ENCODE results near the gene CST3. TPM values are rescaled to one million over a fixed set of nuclear protein-coding genes. Genes with fewer than 3 reads are reported as not detected.
"Not testable (repeated sequence)": the region's sequence is repeated elsewhere in the genome, so short reads cannot be mapped to it uniquely, and the experiment has no call there.

Gene CST3
- total RNA-seq, 1 donor from 2014 or later, result 0.31 TPM

DNA sequence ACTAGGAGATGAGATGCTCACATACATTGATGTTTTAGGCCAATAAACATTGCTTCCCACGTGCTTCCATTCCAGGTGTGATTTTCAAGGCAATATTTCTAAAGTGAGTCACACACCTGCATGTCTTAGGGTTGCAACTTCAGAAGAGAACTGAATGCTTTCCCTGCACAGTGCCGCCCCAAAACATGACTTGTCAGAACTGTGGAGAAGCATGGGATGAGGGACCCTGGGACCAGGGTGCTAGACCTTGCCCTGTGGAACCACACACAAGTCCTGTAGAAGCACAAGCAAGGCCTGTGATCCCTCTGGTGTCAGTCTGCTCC is 2.0 kb downstream of the CST3 start:
- H3K9me3 Mint-ChIP-seq; DNase-seq (ENCODE audit: low spot score); H3K27ac Mint-ChIP-seq; H3K36me3 Mint-ChIP-seq (ENCODE audit: low read depth); intact Hi-C loops (cut with micrococcal nuclease); H3K4me3 Mint-ChIP-seq; H3K4me1 Mint-ChIP-seq (ENCODE audit: low read depth): not testable (repeated sequence)
- peaks cover 16% of the 10 kb centered on the region for H3K27me3 Mint-ChIP-seq (ENCODE audit: insufficient read depth)

GRCh38 chr20:23634985-23635767 is 2.6 kb downstream of the CST3 start:
- no peaks in the 10 kb centered on the region for H3K4me1 Mint-ChIP-seq (ENCODE audit: low read depth)
- H3K9me3 Mint-ChIP-seq, result no peaks in the 10 kb centered on the region
- intact Hi-C loops (cut with micrococcal nuclease), result no loop called here
- no peak overlapping the region for H3K4me3 Mint-ChIP-seq
- no peaks in the 10 kb centered on the region for H3K36me3 Mint-ChIP-seq (ENCODE audit: low read depth)
- no peak for DNase-seq (ENCODE audit: low spot score)
- H3K27ac Mint-ChIP-seq, result no peak overlapping the region
- H3K27me3 Mint-ChIP-seq (ENCODE audit: insufficient read depth), result peaks cover 16% of the 10 kb centered on the region

DNA sequence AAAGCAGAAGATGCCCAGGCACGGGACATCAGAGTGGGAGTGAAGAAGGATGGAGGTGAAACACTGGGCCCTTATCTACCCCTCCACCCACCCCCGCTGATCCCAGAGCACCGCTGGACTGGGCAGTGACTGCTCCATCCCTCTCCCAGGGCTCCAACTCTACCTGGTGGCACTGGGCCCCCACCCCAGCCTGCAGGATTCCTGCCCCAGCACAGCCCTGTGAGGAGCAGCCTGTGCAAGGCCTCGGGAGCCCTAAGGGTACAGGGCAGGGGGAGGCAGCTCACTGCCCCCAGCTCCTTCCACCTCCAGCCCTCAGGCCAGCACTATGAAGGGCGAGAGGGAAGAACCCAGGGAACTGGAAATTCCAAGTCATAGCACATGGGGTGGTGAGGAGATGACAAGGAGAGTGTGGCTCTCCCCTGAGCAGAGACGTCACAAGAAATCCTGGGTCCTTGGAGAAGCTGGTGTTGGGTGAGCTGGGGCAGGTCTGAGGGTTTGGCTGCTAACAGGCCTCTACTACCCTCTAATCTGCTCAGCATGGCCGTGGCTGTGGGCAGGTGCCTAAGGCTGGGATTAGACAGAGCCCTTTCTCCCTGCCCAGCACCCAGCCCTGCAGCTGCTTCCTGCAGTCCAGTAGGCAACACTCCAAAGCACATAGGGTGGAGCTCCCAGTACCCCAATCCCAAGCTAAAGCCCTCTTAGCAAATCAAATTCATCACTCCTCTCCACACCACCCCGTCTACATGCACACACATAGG is 3.5 kb downstream of the CST3 start:
- H3K4me1 Mint-ChIP-seq (ENCODE audit: low read depth), result no peaks in the 10 kb centered on the region
- H3K36me3 Mint-ChIP-seq (ENCODE audit: low read depth), result no peaks in the 10 kb centered on the region
- H3K27ac Mint-ChIP-seq, result no peak overlapping the region
- intact Hi-C loops (cut with micrococcal nuclease), result no loop called here
- no peaks in the 10 kb centered on the region for H3K9me3 Mint-ChIP-seq
- no peak for DNase-seq (ENCODE audit: low spot score)
- peaks cover 16% of the 10 kb centered on the region for H3K27me3 Mint-ChIP-seq (ENCODE audit: insufficient read depth)
- H3K4me3 Mint-ChIP-seq, result no peak overlapping the region

DNA sequence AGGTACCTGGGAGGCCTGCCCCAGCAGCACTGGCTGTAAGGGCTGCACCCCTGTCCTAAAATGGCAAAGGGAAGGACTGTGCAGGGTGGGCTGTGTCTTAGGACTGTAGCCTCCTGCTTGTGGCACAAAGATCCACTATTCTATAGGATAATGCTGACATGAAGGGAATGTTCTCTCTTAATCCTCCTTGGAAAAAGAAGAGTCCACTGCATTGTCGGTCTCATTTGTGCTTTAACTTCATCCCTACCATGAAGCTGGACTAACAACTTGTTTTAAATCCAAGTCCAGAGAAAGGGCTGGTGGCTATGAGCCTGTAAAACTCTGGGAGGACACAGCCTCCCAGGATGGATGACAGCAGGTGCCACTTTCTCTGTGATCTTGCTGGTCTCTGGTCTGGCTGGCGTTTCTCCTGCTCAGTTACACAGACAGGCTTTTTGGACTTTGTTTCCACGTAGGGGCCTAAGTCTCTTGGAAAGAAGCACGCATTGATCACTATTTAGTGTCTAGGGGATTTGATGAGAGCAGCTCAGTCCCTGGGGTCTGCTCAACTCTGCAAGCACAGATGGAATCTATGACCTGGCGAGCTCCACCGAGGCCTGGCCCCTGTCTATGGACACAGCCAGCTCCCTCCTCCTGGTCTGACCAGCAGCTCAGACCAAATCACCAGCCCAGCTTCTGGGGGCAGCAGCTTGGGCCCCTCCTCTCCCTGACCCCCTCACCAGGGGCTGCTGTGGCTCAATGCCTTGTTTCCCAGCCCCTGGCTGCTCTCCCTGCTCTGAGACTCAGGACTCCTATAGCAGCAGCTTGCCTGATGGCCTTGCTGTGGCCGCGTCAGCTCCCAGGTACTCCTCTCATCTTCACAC is 4.8 kb downstream of the CST3 start:
- H3K27ac Mint-ChIP-seq, result no peak overlapping the region
- H3K4me1 Mint-ChIP-seq (ENCODE audit: low read depth), result no peaks in the 10 kb centered on the region
- no peak overlapping the region for H3K4me3 Mint-ChIP-seq
- DNase-seq (ENCODE audit: low spot score), result no peak
- H3K27me3 Mint-ChIP-seq (ENCODE audit: insufficient read depth), result peaks cover 11% of the 10 kb centered on the region
- intact Hi-C loops (cut with micrococcal nuclease), result no loop called here
- H3K36me3 Mint-ChIP-seq (ENCODE audit: low read depth), result no peaks in the 10 kb centered on the region
- no peaks in the 10 kb centered on the region for H3K9me3 Mint-ChIP-seq

DNA sequence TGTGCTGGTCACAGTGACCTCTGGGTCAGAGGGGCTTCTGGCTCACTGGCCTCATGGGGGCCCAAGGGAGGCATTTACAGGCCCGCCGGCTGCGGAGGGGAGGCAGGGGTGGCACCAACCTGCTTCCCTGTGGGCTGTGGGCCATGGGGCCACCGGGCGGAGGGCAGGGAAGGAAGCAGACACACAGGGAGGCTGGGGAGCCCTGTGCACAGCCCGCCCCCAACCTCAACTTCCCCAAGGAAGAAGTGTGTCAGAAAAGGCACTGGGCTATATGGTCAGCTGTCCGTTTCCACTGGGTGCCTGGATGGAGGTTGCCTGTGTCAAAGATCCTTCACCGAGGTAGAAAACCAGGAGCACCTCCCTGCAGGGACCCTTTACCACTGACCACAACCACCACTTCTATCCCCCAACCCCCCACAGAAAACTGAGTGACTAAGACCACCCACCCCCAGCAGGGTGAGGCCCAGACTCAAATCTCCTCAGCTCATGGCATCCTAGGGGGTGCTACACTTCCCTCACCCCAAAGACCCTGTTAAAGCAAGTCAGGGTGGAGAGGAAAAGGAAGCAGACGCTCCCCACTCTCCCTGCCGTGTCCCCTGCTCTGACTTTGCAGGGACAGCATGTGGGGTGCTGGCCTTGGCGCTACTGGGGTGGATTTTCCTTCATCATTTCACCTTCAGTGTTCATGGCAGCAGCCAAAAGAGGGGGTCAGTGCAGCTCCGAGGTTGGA is 5.6 kb downstream of the CST3 start:
- Mint-ChIP-seq H3K4me1 (ENCODE audit: low read depth) (no peaks in the 10 kb centered on the region), H3K9me3 (no peaks in the 10 kb centered on the region), H3K4me3 (no peak overlapping the region), H3K27ac (no peak overlapping the region), H3K27me3 (ENCODE audit: insufficient read depth) (peaks cover 9% of the 10 kb centered on the region), H3K36me3 (ENCODE audit: low read depth) (no peaks in the 10 kb centered on the region)
- no peak for DNase-seq (ENCODE audit: low spot score)
- intact Hi-C loops (cut with micrococcal nuclease), result no loop called here

- no peaks in the 10 kb centered on the region for H3K9me3 Mint-ChIP-seq
- DNase-seq (ENCODE audit: low spot score), result no peak
- no peak overlapping the region for H3K27ac Mint-ChIP-seq
- H3K4me3 Mint-ChIP-seq, result no peak overlapping the region
- intact Hi-C loops (cut with micrococcal nuclease), result no loop called here
- H3K4me1 Mint-ChIP-seq (ENCODE audit: low read depth), result no peaks in the 10 kb centered on the region
- no peaks in the 10 kb centered on the region for H3K36me3 Mint-ChIP-seq (ENCODE audit: low read depth)
- H3K27me3 Mint-ChIP-seq (ENCODE audit: insufficient read depth), result peaks cover 1% of the 10 kb centered on the region
These were observed 6.4 kb downstream of the CST3 start for GRCh38 chr20:23631226-23631822.

DNA sequence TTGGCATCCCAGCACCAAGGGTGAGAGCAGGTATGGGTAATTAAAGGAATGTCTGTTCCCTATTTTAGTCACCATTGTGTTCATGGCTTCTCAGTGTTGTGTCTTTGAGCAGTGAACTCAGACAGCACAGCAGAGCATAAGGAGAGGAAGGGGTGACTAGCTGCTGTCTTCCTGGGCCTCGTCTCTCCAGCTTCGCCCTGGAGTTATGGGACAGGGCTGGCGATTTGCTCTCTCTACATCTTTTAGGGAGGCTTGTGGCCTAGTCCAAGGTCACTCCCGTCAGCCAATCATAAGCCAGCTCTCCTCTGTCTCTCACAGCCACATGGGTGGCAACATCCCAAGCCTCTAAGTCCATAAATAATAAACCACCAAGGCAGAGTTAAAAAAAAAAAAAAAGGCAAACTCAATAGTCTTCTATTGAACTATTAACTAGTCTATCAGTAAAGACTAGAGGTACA is 7.3 kb downstream of the CST3 start:
- intact Hi-C loops (cut with micrococcal nuclease), result no loop called here
- H3K36me3 Mint-ChIP-seq (ENCODE audit: low read depth), result no peaks in the 10 kb centered on the region
- no peaks in the 10 kb centered on the region for H3K27me3 Mint-ChIP-seq (ENCODE audit: insufficient read depth)
- no peak for DNase-seq (ENCODE audit: low spot score)
- H3K9me3 Mint-ChIP-seq, result no peaks in the 10 kb centered on the region
- no peak overlapping the region for H3K4me3 Mint-ChIP-seq
- no peak overlapping the region for H3K27ac Mint-ChIP-seq
- H3K4me1 Mint-ChIP-seq (ENCODE audit: low read depth), result no peaks in the 10 kb centered on the region

- no peak overlapping the region for H3K4me3 Mint-ChIP-seq
- H3K27me3 Mint-ChIP-seq (ENCODE audit: insufficient read depth), result no peaks in the 10 kb centered on the region
- intact Hi-C loops (cut with micrococcal nuclease), result no loop called here
- H3K4me1 Mint-ChIP-seq (ENCODE audit: low read depth), result no peaks in the 10 kb centered on the region
- no peak overlapping the region for H3K27ac Mint-ChIP-seq
- H3K9me3 Mint-ChIP-seq, result no peaks in the 10 kb centered on the region
- DNase-seq (ENCODE audit: low spot score), result no peak
- H3K36me3 Mint-ChIP-seq (ENCODE audit: low read depth), result no peaks in the 10 kb centered on the region
These were observed 8.0 kb downstream of the CST3 start for GRCh38 chr20:23629542-23630391.

GRCh38 chr20:23629017-23629541 is 8.7 kb downstream of the CST3 start:
- H3K27ac Mint-ChIP-seq, result no peak overlapping the region
- no peaks in the 10 kb centered on the region for H3K36me3 Mint-ChIP-seq (ENCODE audit: low read depth)
- H3K9me3 Mint-ChIP-seq, result no peaks in the 10 kb centered on the region
- intact Hi-C loops (cut with micrococcal nuclease), result no loop called here
- DNase-seq (ENCODE audit: low spot score), result no peak
- H3K27me3 Mint-ChIP-seq (ENCODE audit: insufficient read depth), result no peaks in the 10 kb centered on the region
- no peaks in the 10 kb centered on the region for H3K4me1 Mint-ChIP-seq (ENCODE audit: low read depth)
- no peak overlapping the region for H3K4me3 Mint-ChIP-seq

DNA sequence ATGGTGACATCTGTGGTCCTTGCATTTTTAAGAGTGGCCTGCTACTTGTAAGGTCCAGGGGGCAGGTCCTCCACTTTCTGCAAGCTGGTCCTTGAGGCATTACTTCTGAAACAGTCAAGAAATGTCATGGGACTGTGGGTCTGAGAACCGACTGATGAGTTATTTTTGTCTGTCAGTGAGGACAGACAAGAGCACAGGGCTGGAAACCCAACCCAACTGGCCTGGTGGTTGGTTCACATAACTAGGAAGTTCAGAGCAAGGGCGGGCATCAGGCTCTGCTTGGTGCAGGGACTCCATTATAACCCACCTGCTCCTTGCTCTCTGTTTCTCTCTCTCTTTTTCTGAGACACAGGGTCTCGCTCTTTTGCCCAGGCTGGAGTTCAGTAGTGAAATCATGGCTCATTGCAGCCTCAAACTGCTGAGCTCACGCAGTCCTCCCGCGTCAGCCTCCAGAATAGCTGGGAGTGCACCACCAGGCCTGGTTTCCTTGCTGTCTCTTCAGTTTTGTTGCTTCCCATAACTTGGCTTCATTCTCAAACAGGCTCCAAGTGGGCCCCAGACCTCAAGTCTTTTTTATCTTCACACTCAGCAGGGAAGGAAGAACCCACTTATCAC is 9.2 kb downstream of the CST3 start:
- Mint-ChIP-seq H3K36me3 (ENCODE audit: low read depth) (no peaks in the 10 kb centered on the region), H3K9me3 (no peaks in the 10 kb centered on the region), H3K4me1 (ENCODE audit: low read depth) (no peaks in the 10 kb centered on the region), H3K4me3 (no peak overlapping the region), H3K27ac (no peak overlapping the region), H3K27me3 (ENCODE audit: insufficient read depth) (no peaks in the 10 kb centered on the region)
- no peak for DNase-seq (ENCODE audit: low spot score)
- intact Hi-C loops (cut with micrococcal nuclease), result no loop called here

- intact Hi-C loops (cut with micrococcal nuclease), result no loop called here
- H3K27ac Mint-ChIP-seq, result no peak overlapping the region
- DNase-seq (ENCODE audit: low spot score), result no peak
- no peaks in the 10 kb centered on the region for H3K4me1 Mint-ChIP-seq (ENCODE audit: low read depth)
- H3K9me3 Mint-ChIP-seq, result no peaks in the 10 kb centered on the region
- no peaks in the 10 kb centered on the region for H3K27me3 Mint-ChIP-seq (ENCODE audit: insufficient read depth)
- H3K36me3 Mint-ChIP-seq (ENCODE audit: low read depth), result no peaks in the 10 kb centered on the region
- no peak overlapping the region for H3K4me3 Mint-ChIP-seq
These were observed 10.3 kb downstream of the CST3 start for GRCh38 chr20:23627501-23627900.
